Measurements from ENCODE around the gene MESP1.

The MESP1 gene

DNA sequence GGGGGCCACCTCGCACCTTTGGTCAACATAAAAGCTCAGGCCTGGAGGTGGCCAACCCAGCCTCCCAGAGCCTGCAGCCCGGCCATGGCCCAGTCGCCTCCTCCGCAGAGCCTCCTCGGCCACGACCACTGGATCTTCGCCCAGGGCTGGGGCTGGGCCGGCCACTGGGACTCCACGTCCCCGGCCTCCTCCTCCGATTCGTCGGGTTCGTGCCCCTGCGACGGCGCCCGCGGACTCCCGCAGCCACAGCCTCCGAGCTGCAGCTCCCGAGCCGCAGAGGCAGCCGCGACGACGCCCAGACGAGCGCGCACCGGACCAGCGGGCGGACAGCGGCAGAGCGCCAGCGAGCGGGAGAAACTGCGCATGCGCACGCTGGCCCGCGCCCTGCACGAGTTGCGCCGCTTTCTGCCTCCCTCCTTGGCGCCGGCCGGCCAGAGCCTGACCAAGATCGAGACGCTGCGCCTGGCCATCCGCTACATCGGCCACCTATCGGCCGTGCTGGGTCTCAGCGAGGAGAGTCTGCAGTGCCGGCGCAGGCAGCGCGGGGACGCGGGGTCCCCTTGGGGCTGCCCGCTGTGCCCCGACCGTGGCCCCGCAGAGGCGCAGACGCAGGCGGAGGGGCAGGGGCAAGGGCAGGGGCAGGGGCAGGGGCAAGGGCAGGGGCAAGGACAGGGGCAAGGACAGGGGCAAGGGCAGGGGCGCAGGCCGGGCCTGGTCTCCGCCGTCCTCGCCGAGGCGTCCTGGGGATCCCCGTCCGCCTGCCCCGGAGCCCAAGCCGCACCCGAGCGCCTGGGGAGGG, 25.4 kb upstream of the MESP1 start, which contains the start of gene MESP2:
TSS of gene MESP2 (plus strand) at position 59 of the 799 bp plus-strand sequence. CDS start at position 85, 26 bp downstream.
- Histone ChIP-seq H3K36me3 (ENCODE audit: control insufficient read depth, low read length) (no peaks in the 10 kb centered on the region), H3K27ac (ENCODE audit: low read depth, low read length) (no peak within 1 kb of the TSS), H3K9me2 (replicated peaks; ENCODE audit: control insufficient read depth, low read length) (no peaks in the 10 kb centered on the region), H3K79me2 (ENCODE audit: control insufficient read depth, low read length) (no peaks in the 10 kb centered on the region), H3K9me3 (ENCODE audit: control insufficient read depth, insufficient read depth, low read length) (no peaks in the 10 kb centered on the region), H3K27me3 (ENCODE audit: control insufficient read depth, low read length) (no peaks in the 10 kb centered on the region; the same call in none of the 2 replicates), H3F3A (ENCODE audit: control insufficient read depth, insufficient read depth) (no peaks in the 10 kb centered on the region), H3K4me3 (ENCODE audit: low read length) (no peak within 1 kb of the TSS), H3K4me1 (ENCODE audit: control insufficient read depth, low read length) (no peaks in the 10 kb centered on the region), H4K20me1 (ENCODE audit: control insufficient read depth, insufficient read depth, low read depth, low read length) (no peaks in the 10 kb centered on the region), H3K4me2 (ENCODE audit: low read length) (no peak within 1 kb of the TSS)
- TF ChIP-seq EZH2phosphoT487 (IDR thresholded peaks at IDR 0.05; ENCODE audit: borderline replicate concordance, low read length) = no peak
- TF ChIP-seq, protein P1, sequence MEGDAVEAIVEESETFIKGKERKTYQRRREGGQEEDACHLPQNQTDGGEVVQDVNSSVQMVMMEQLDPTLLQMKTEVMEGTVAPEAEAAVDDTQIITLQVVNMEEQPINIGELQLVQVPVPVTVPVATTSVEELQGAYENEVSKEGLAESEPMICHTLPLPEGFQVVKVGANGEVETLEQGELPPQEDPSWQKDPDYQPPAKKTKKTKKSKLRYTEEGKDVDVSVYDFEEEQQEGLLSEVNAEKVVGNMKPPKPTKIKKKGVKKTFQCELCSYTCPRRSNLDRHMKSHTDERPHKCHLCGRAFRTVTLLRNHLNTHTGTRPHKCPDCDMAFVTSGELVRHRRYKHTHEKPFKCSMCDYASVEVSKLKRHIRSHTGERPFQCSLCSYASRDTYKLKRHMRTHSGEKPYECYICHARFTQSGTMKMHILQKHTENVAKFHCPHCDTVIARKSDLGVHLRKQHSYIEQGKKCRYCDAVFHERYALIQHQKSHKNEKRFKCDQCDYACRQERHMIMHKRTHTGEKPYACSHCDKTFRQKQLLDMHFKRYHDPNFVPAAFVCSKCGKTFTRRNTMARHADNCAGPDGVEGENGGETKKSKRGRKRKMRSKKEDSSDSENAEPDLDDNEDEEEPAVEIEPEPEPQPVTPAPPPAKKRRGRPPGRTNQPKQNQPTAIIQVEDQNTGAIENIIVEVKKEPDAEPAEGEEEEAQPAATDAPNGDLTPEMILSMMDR (IDR thresholded peaks at IDR 0.05; ENCODE audit: low read depth, low read length, poor library complexity, severe bottlenecking) = no peak

DNA sequence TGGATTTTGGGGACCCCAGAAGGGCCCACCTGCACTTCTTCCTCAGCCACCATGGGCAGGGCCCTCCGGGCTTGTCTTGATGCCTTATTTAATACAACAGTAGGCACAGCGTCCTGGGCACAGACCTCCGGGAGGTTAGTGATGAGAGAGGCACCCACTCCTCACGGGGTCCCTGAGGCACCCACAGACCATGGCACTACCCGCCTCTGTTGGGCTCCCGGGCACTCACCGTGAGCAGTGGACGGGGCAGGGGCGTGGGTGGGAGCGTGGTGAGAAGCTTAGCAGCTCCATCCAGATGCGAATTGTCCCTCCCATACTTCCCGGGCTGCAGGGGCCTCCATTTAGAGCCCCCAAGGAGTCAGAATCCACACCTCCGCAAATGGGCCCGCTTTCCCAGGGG, 24.8 kb upstream of the MESP1 start:
- no peak overlapping the region for H3K4me2 ChIP-seq (ENCODE audit: low read length)
- no peak overlapping the region for H3K27ac ChIP-seq (ENCODE audit: low read depth, low read length)
- no peaks in the 10 kb centered on the region for H3K79me2 ChIP-seq (ENCODE audit: control insufficient read depth, low read length)
- no peaks in the 10 kb centered on the region for H3K9me3 ChIP-seq (ENCODE audit: control insufficient read depth, insufficient read depth, low read length)
- no peak overlapping the region for H3K4me3 ChIP-seq (ENCODE audit: low read length)
- no peaks in the 10 kb centered on the region for H4K20me1 ChIP-seq (ENCODE audit: control insufficient read depth, insufficient read depth, low read depth, low read length)
- H3F3A ChIP-seq (ENCODE audit: control insufficient read depth, insufficient read depth) = no peaks in the 10 kb centered on the region
- H3K36me3 ChIP-seq (ENCODE audit: control insufficient read depth, low read length) = no peaks in the 10 kb centered on the region
- no peaks in the 10 kb centered on the region for H3K4me1 ChIP-seq (ENCODE audit: control insufficient read depth, low read length)
- TF ChIP-seq, protein P1 (IDR thresholded peaks at IDR 0.05; ENCODE audit: low read depth, low read length, poor library complexity, severe bottlenecking) = no peak
- no peak for TF ChIP-seq EZH2phosphoT487 (IDR thresholded peaks at IDR 0.05; ENCODE audit: borderline replicate concordance, low read length)
- H3K9me2 ChIP-seq (replicated peaks; ENCODE audit: control insufficient read depth, low read length) = no peaks in the 10 kb centered on the region
- no peaks in the 10 kb centered on the region; the same call in none of the 2 replicates for H3K27me3 ChIP-seq (ENCODE audit: control insufficient read depth, low read length)

DNA sequence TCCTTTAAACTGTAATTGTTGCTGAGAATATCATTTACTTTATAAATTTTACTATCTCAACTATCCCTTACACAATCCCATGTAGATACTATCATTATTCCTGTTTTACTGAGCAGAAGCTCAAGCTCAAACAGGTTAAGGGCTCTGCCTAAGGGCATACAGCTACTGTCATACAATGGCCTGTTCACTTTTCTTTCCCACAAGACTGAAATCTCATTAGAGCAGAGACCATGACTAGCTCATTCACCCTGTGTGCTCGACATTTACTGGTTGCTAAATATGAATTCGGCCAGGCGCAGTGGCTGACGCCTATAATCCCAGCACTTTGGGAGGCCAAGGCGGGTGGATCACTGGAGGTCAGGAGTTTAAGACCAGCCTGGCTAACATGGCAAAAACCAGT, 23.4 kb upstream of the MESP1 start:
- no peaks in the 10 kb centered on the region for H3K79me2 ChIP-seq (ENCODE audit: control insufficient read depth, low read length)
- H3F3A ChIP-seq (ENCODE audit: control insufficient read depth, insufficient read depth) = no peaks in the 10 kb centered on the region
- H3K9me3 ChIP-seq (ENCODE audit: control insufficient read depth, insufficient read depth, low read length) = no peaks in the 10 kb centered on the region
- H3K4me3 ChIP-seq (ENCODE audit: low read length) = no peak overlapping the region
- H3K36me3 ChIP-seq (ENCODE audit: control insufficient read depth, low read length) = no peaks in the 10 kb centered on the region
- no peak overlapping the region for H3K27ac ChIP-seq (ENCODE audit: low read depth, low read length)
- H3K4me1 ChIP-seq (ENCODE audit: control insufficient read depth, low read length) = no peaks in the 10 kb centered on the region
- no peaks in the 10 kb centered on the region for H3K9me2 ChIP-seq (replicated peaks; ENCODE audit: control insufficient read depth, low read length)
- TF ChIP-seq, protein P1 (IDR thresholded peaks at IDR 0.05; ENCODE audit: low read depth, low read length, poor library complexity, severe bottlenecking) = no peak
- TF ChIP-seq EZH2phosphoT487 (IDR thresholded peaks at IDR 0.05; ENCODE audit: borderline replicate concordance, low read length) = no peak
- no peaks in the 10 kb centered on the region for H3K27me3 ChIP-seq (ENCODE audit: control insufficient read depth, low read length)
- H4K20me1 ChIP-seq (ENCODE audit: control insufficient read depth, insufficient read depth, low read depth, low read length) = no peaks in the 10 kb centered on the region
- no peak overlapping the region for H3K4me2 ChIP-seq (ENCODE audit: low read length)
